ENCODE data around the gene NEU4. TPM values are rescaled to one million over a fixed set of nuclear protein-coding genes. Genes with fewer than 3 reads are reported as not detected.
"Not testable (repeated sequence)": the region's sequence is repeated elsewhere in the genome, so short reads cannot be mapped to it uniquely, and the experiment has no call there.

The NEU4 gene
- 0.42 and 0.70 TPM in 2 replicates for total RNA-seq (2021)
- long read RNA-seq: 0 reads

DNA sequence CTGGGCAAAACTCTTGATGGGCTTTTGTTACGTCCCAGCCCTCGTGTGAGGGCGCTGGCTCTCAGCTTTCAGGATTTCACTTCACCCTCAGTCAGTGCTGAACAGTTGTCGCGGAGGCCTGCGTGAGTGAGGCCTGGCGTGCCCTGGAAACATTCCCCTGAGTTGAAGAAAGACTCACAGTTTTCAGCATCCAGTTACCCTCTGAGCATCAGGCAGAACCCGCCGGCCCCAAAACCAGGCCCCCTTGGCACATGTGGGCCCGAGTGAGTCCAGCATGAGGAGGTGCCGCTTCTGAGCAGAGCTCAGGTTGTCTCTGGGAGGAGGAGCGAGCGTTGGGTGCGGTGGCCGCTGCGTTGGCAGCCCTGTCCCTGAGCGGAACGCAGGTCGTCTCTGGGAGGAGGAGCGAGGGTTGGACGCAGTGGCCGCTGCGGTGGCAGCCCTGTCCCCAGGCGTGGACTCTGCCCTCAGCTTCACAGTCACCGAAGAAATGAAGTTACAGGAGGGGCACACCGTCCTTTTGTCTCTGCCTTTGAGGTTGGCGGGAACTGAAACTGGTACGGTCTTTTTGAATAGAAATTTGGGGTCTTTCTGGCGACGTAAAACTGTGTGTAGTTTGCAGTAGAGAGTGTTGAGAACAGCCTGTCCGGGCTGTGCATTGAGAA lies at the start of gene NEU4:
Gene NEU4, plus strand, starts transcription at position 473 of the 662 bp plus-strand sequence. CDS start 5,292 bp downstream, outside the sequence.
- Histone ChIP-seq H4K5ac (ENCODE audit: insufficient read length, low read depth, low read length) (no peak within 1 kb of the TSS), H3K14ac (ENCODE audit: insufficient read depth, low read length) (no peak within 1 kb of the TSS), H3K4me1 (ENCODE audit: insufficient read depth, low read length) (peaks cover 8% of the 10 kb centered on the region), H4K20me1 (ENCODE audit: control insufficient read depth, insufficient read depth, insufficient read length) (no peaks in the 10 kb centered on the region), H2AK5ac (ENCODE audit: insufficient read length, low read length) (no peak within 1 kb of the TSS), H2BK12ac (ENCODE audit: insufficient read length, low read depth, low read length) (no peak within 1 kb of the TSS), H3K23me2 (ENCODE audit: insufficient read length, low read depth, low read length, poor library complexity, severe bottlenecking) (no peaks in the 10 kb centered on the region), H3K79me2 (ENCODE audit: insufficient read depth, low read length) (no peaks in the 10 kb centered on the region), H2BK5ac (ENCODE audit: insufficient read length, low read length) (no peak within 1 kb of the TSS), H2BK120ac (ENCODE audit: low read depth, low read length, poor library complexity, severe bottlenecking) (no peak within 1 kb of the TSS), H3K79me1 (ENCODE audit: insufficient read depth, low read depth, low read length, poor library complexity, severe bottlenecking) (no peaks in the 10 kb centered on the region), H4K8ac (replicated peaks; ENCODE audit: insufficient read length, low read depth, low read length) (no peak within 1 kb of the TSS), H3K4me2 (ENCODE audit: insufficient read depth, insufficient read length, low read length) (no peak within 1 kb of the TSS), H2BK20ac (ENCODE audit: low read depth, low read length, poor library complexity, severe bottlenecking) (no peak within 1 kb of the TSS), H2BK15ac (ENCODE audit: low read depth, low read length) (no peak within 1 kb of the TSS), H3K9ac (ENCODE audit: extremely low read depth, insufficient read length, low read length) (no peak within 1 kb of the TSS), H3K23ac (ENCODE audit: insufficient read length, low read depth, low read length) (no peak within 1 kb of the TSS), H3K18ac (ENCODE audit: insufficient read length, low read depth, low read length) (no peak within 1 kb of the TSS), H3K4ac (ENCODE audit: low read depth, low read length) (no peak within 1 kb of the TSS), H3K27me3 (ENCODE audit: insufficient read depth, low read length) (peaks cover 7% of the 10 kb centered on the region; the same call in 1 of the 2 replicates), H3T11ph (ENCODE audit: low read length) (no peak within 1 kb of the TSS), H3K27ac (ENCODE audit: insufficient read length, low read depth, low read length) (no peak within 1 kb of the TSS), H4K91ac (ENCODE audit: insufficient read length, low read depth, low read length) (no peak within 1 kb of the TSS), H3K9me3 (ENCODE audit: control insufficient read depth, low read depth, low read length) (no peaks in the 10 kb centered on the region), H2AFZ (ENCODE audit: low read length) (no peak within 1 kb of the TSS), H3K56ac (ENCODE audit: insufficient read length, low read depth, low read length) (no peak within 1 kb of the TSS)
- no peaks in the 10 kb centered on the region for H3K36me3 Mint-ChIP-seq (ENCODE audit: insufficient read depth in 1 of 3, low read depth in 3 of 3)
- peaks cover 9 to 25% of the 10 kb centered on the region in 2 experiments for H3K4me1 Mint-ChIP-seq
- peak within 1 kb of the TSS in 1 of 2 experiments; percentile 9; a peak in 2 of 5 replicates for H3K4me3 Mint-ChIP-seq
- TF ChIP-seq, protein P1, sequence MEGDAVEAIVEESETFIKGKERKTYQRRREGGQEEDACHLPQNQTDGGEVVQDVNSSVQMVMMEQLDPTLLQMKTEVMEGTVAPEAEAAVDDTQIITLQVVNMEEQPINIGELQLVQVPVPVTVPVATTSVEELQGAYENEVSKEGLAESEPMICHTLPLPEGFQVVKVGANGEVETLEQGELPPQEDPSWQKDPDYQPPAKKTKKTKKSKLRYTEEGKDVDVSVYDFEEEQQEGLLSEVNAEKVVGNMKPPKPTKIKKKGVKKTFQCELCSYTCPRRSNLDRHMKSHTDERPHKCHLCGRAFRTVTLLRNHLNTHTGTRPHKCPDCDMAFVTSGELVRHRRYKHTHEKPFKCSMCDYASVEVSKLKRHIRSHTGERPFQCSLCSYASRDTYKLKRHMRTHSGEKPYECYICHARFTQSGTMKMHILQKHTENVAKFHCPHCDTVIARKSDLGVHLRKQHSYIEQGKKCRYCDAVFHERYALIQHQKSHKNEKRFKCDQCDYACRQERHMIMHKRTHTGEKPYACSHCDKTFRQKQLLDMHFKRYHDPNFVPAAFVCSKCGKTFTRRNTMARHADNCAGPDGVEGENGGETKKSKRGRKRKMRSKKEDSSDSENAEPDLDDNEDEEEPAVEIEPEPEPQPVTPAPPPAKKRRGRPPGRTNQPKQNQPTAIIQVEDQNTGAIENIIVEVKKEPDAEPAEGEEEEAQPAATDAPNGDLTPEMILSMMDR (conservative IDR thresholded peaks at IDR 0.05): no peak
- H3K9me3 Mint-ChIP-seq: no peaks in the 10 kb centered on the region
- H3K27me3 Mint-ChIP-seq (ENCODE audit: low read depth): peaks cover 26% of the 10 kb centered on the region
- WGBS (ENCODE audit: extremely low coverage, insufficient read length, low lambda C conversion rate): no CpG with 5 or more reads among the region's 31 CpGs
- peak; percentile 45 for DNase-seq
- H3K27ac Mint-ChIP-seq: peak within 1 kb of the TSS in 2 of 3 experiments; percentile 40 to 66; a peak in 3 of 7 replicates

GRCh38 chr2:241759893-241760292 lies 49.1 kb upstream of the NEU4 start:
- Mint-ChIP-seq H3K9me3 (peaks cover 11 to 14% of the 10 kb centered on the region in 2 experiments), H3K36me3 (ENCODE audit: insufficient read depth in 1 of 3, low read depth in 3 of 3) (peaks cover 15 to 23% (median 15%) of the 10 kb centered on the region in 3 experiments), H3K4me1 (peaks cover 4 to 16% of the 10 kb centered on the region in 2 experiments)
- H3K4me2 ChIP-seq (ENCODE audit: insufficient read depth, insufficient read length, low read length); H3K9ac ChIP-seq (ENCODE audit: extremely low read depth, insufficient read length, low read length); H3K79me1 ChIP-seq (ENCODE audit: insufficient read depth, low read depth, low read length, poor library complexity, severe bottlenecking); H2BK5ac ChIP-seq (ENCODE audit: insufficient read length, low read length); H3K27ac ChIP-seq (ENCODE audit: insufficient read length, low read depth, low read length); H4K91ac ChIP-seq (ENCODE audit: insufficient read length, low read depth, low read length); H4K5ac ChIP-seq (ENCODE audit: insufficient read length, low read depth, low read length); H3K9me3 ChIP-seq (ENCODE audit: control insufficient read depth, low read depth, low read length); H3K4me3 Mint-ChIP-seq; H3K4me1 ChIP-seq (ENCODE audit: insufficient read depth, low read length); H3K4ac ChIP-seq (ENCODE audit: low read depth, low read length); DNase-seq; H2BK120ac ChIP-seq (ENCODE audit: low read depth, low read length, poor library complexity, severe bottlenecking); H3K14ac ChIP-seq (ENCODE audit: insufficient read depth, low read length); H4K20me1 ChIP-seq (ENCODE audit: control insufficient read depth, insufficient read depth, insufficient read length); H3K18ac ChIP-seq (ENCODE audit: insufficient read length, low read depth, low read length); H3K27me3 Mint-ChIP-seq (ENCODE audit: low read depth); H3K79me2 ChIP-seq (ENCODE audit: insufficient read depth, low read length); H3K23ac ChIP-seq (ENCODE audit: insufficient read length, low read depth, low read length); H3K56ac ChIP-seq (ENCODE audit: insufficient read length, low read depth, low read length); H3K27me3 ChIP-seq (ENCODE audit: insufficient read depth, low read length); H4K8ac ChIP-seq (replicated peaks; ENCODE audit: insufficient read length, low read depth, low read length); H3T11ph ChIP-seq (ENCODE audit: low read length); H2AFZ ChIP-seq (ENCODE audit: low read length); H2BK20ac ChIP-seq (ENCODE audit: low read depth, low read length, poor library complexity, severe bottlenecking); H2AK5ac ChIP-seq (ENCODE audit: insufficient read length, low read length); H3K23me2 ChIP-seq (ENCODE audit: insufficient read length, low read depth, low read length, poor library complexity, severe bottlenecking); H2BK12ac ChIP-seq (ENCODE audit: insufficient read length, low read depth, low read length); H2BK15ac ChIP-seq (ENCODE audit: low read depth, low read length); H3K27ac Mint-ChIP-seq: not testable (repeated sequence)
- no CpG with 5 or more reads among the region's 16 CpGs for WGBS (ENCODE audit: extremely low coverage, insufficient read length, low lambda C conversion rate)
